ENCODE data around the gene USF2. TPM values are rescaled to one million over a fixed set of nuclear protein-coding genes. Genes with fewer than 3 reads are reported as not detected.
A peak's percentile ranks its signal among the peaks of the same experiment; 100 is the strongest.

Gene USF2
- total RNA-seq, 3 donors from 2014 or later, result 72.7 to 117 (median 77.3) TPM

DNA sequence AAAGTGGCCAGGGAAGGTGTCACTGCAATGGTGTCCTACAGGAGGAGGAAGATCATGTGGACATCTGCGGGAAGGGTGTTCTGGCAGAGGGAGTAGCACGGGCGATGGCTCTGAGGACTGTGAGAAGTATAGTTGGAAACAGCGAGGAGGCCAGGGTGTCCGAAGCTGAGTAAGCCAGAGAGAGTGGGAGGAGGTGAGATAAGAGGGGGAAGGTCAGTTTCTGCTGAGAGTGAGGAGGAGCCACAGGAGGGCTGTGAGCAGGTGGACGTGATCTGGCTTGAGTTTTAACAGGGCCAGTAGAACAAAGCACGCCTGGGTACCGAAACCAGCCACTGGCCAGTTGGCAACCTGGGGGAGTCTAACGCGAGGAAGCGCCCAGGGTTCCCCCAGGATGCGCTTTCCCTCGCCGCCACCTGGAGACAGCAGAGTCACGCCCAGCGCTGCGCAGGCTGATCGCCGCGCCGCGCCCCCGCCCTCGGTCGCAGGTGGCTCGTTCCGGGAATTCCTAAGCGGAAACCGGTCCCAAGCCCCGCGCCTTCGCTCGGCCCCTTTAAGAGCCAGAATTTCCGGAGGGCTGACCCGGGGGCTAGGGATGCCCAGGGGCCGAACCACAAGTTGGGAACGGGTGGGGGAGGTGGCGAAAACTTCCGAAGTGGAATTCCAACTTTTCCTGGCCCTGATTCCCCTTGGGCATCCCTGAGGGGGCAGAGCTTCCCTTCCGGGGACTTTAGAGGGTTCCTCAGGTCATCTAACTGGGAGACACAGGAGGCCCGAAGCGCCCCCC is 21.0 kb upstream of the USF2 start:
- no peaks in the 10 kb centered on the region for H3K36me3 ChIP-seq
- peak; percentile 82 to 86 for DNase-seq (ENCODE audit: low spot score in 2 of 2)
- peaks cover 0 to 6% of the 10 kb centered on the region in 2 donors for H3K4me1 ChIP-seq
- intact Hi-C loops (cut with DNase I; ENCODE audit: low total_unique reads), result loop anchor here (2.0 kb wide), 1 partner anchor 19 kb away; no protein-coding TSS in a partner anchor
- peak overlapping the region; percentile 40 to 82 (median 70) for H3K4me3 ChIP-seq
- peak overlapping the region; percentile 95 to 97 for H3K27ac ChIP-seq
- H3K27me3 ChIP-seq, result no peaks in the 10 kb centered on the region
- H3K9me3 ChIP-seq, result no peaks in the 10 kb centered on the region
- TF ChIP-seq POLR2A (IDR thresholded peaks at IDR 0.05) (no peak), POLR2AphosphoS5 (IDR thresholded peaks at IDR 0.05) (peak in 1 of 3 donors; percentile 10)
- TF ChIP-seq, protein P1, sequence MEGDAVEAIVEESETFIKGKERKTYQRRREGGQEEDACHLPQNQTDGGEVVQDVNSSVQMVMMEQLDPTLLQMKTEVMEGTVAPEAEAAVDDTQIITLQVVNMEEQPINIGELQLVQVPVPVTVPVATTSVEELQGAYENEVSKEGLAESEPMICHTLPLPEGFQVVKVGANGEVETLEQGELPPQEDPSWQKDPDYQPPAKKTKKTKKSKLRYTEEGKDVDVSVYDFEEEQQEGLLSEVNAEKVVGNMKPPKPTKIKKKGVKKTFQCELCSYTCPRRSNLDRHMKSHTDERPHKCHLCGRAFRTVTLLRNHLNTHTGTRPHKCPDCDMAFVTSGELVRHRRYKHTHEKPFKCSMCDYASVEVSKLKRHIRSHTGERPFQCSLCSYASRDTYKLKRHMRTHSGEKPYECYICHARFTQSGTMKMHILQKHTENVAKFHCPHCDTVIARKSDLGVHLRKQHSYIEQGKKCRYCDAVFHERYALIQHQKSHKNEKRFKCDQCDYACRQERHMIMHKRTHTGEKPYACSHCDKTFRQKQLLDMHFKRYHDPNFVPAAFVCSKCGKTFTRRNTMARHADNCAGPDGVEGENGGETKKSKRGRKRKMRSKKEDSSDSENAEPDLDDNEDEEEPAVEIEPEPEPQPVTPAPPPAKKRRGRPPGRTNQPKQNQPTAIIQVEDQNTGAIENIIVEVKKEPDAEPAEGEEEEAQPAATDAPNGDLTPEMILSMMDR (IDR thresholded peaks at IDR 0.05), result peak in 2 of 3 donors; percentile 50 to 82

DNA sequence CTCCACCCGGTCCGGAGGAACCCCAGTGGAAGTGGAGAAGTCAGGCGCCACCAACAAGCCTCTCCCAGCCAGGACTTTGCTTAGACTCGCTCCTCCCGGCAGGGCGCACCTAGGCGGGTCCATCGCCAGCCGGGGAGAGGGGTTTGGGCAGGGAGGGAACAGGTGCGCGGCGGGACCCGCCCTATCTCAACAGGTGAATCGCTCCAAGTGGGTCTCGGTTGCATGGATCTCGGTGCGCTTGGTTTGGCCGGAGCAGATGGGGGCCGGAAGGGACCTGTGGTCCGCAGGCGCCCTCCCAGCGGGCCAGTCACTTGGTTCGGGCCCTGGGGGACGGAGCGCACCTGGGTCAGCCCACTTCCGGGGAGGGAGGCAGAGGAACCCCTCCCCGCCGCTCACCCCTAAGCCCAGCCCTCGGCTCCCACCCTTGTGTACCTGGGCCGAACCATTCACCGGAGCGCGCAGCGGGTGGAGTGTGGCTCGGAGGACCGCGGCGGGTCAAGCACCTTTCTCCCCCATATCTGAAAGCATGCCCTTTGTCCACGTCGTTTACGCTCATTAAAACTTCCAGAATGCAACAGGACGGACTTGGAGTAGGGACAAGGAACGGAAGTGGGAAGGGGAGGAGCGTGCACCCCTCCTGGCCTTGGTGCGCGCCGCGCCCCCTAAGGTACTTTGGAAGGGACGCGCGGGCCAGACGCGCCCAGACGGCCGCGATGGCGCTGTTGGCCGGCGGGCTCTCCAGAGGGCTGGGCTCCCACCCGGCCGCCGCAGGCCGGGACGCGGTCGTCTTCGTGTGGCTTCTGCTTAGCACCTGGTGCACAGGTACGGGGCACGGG is 20.2 kb upstream of the USF2 start, which contains the start of gene LSR:
Gene LSR, plus strand, starts transcription at position 693 of the 836 bp plus-strand sequence. Its CDS starts 21 bp downstream, at position 714.
- peak within 1 kb of the TSS; percentile 40 to 82 (median 70) for H3K4me3 ChIP-seq
- DNase-seq (ENCODE audit: low spot score in 2 of 2), result peak; percentile 85 to 89
- H3K9me3 ChIP-seq, result no peaks in the 10 kb centered on the region
- H3K36me3 ChIP-seq, result no peaks in the 10 kb centered on the region
- intact Hi-C loops (cut with DNase I; ENCODE audit: low total_unique reads), result loop anchor here (2.0 kb wide), 1 partner anchor 18 kb away; no protein-coding TSS in a partner anchor
- peak in 2 of 3 donors; percentile 31 to 75 for TF ChIP-seq POLR2AphosphoS5 (IDR thresholded peaks at IDR 0.05)
- TF ChIP-seq, protein P1 (IDR thresholded peaks at IDR 0.05), result no peak
- H3K27me3 ChIP-seq, result no peaks in the 10 kb centered on the region
- peak within 1 kb of the TSS; percentile 95 to 97 for H3K27ac ChIP-seq
- H3K4me1 ChIP-seq, result peaks cover 0 to 6% of the 10 kb centered on the region in 2 donors

DNA sequence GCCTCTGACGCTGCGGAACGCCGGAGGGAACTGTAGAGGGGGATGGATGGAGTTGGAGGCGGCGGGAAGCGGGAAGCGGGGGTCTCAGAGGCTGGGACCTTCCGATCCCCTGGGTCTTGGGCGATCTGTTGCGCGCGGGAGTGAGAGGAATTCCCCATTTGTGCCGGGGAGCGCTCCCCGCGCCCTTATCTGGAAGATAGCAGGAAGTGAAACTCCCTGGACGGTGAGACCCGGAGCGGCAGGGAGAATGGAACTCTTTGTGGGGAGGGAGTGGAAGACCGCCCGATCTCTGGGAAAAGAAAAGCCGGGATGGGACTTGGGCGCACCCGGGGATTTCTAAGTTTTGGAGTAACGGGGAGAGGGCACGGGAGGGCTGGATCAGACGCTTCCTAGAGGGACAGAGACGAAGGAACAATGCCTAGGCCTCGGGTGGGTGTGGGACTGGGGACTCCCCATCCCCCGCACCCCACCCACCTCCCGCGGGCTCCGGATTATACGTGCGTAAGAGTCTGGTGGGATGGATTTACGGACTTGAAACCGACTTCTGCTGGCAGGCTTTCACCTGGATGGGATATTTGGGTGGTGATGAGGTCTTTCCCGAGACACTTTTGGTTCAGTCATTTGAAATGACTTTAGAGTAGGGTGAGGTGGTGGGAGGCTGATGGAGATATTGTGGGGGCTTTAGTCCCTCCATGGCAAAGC is 19.5 kb upstream of the USF2 start:
- peak overlapping the region; percentile 40 to 82 (median 70) for H3K4me3 ChIP-seq
- intact Hi-C loops (cut with DNase I; ENCODE audit: low total_unique reads), result loop anchor here (2.0 kb wide), 1 partner anchor 18 kb away; no protein-coding TSS in a partner anchor
- TF ChIP-seq POLR2A (IDR thresholded peaks at IDR 0.05) (no peak), POLR2AphosphoS5 (IDR thresholded peaks at IDR 0.05) (no peak)
- TF ChIP-seq, protein P1 (IDR thresholded peaks at IDR 0.05), result no peak
- no peaks in the 10 kb centered on the region for H3K9me3 ChIP-seq
- H3K36me3 ChIP-seq, result no peaks in the 10 kb centered on the region
- H3K27ac ChIP-seq, result peak overlapping the region; percentile 95 to 97
- H3K27me3 ChIP-seq, result no peaks in the 10 kb centered on the region
- no peak for DNase-seq (ENCODE audit: low spot score in 2 of 2)
- peaks cover 0 to 6% of the 10 kb centered on the region in 2 donors for H3K4me1 ChIP-seq

DNA sequence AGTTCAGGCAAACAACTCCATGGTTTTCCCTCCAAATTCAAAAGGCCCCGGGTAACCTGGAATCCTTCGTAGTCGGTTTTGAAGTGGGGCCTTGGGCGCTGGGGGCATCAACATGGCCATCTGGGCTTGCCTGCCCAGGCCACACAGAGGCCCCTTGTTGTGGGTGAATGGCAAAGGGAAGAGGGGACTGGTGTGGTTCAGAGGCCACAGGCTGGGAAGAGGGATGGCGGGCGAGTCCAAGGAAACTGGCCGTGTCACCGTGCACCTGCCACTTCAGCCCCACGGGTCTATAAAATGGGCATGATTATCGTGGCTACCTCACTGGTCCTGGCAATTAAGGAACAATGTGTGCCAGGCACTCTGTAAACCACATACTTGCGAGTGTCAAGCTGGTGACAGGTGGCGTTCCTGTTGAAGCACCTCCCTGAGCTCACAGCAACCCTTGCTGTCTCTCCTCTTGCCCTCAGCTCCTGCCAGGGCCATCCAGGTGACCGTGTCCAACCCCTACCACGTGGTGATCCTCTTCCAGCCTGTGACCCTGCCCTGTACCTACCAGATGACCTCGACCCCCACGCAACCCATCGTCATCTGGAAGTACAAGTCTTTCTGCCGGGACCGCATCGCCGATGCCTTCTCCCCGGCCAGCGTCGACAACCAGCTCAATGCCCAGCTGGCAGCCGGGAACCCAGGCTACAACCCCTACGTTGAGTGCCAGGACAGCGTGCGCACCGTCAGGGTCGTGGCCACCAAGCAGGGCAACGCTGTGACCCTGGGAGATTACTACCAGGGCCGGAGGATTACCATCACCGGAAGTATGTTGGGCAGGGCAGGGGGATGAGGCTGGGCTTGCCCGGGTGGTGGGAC is 18.7 kb upstream of the USF2 start:
- Histone ChIP-seq H3K27ac (peak overlapping the region in 1 of 2 donors; percentile 97), H3K36me3 (no peaks in the 10 kb centered on the region), H3K4me3 (peak overlapping the region in 2 of 3 donors; percentile 70 to 82), H3K9me3 (no peaks in the 10 kb centered on the region), H3K4me1 (peaks cover 0 to 6% of the 10 kb centered on the region in 2 donors), H3K27me3 (no peaks in the 10 kb centered on the region)
- no peak for DNase-seq (ENCODE audit: low spot score in 2 of 2)
- intact Hi-C loops (cut with DNase I; ENCODE audit: low total_unique reads), result loop anchor here (2.0 kb wide), 1 partner anchor 17 kb away; no protein-coding TSS in a partner anchor
- TF ChIP-seq, protein P1 (IDR thresholded peaks at IDR 0.05), result no peak
- no peak for TF ChIP-seq POLR2AphosphoS5 (IDR thresholded peaks at IDR 0.05)
- no peak for TF ChIP-seq POLR2A (IDR thresholded peaks at IDR 0.05)
